Suprapubic skin (tissue), 3 donors: Measurements from ENCODE around the gene PRDM11.

Experiments used
- POLR2AphosphoS5 ChIP-seq, 3 donors: sonication (generic); formaldehyde crosslinking; IDR thresholded peaks; one replicate each; pipeline ENCODE4 v1.6.1; 2017; ENCODE audit warnings: antibody characterized with exemption in 3 of 3
- TF ChIP-seq, protein P1 (sequence below), 2 donors: fragments of 200-600 bp in 1 of 2; fragments of 450-650 bp in 1 of 2; sonication (generic) in 1 of 2; IDR thresholded peaks; one replicate each; pipeline ENCODE4 v1.5.1; 2016 to 2019; ENCODE audit warnings: antibody characterized with exemption in 2 of 2, mild to moderate bottlenecking in 1 of 2, moderate library complexity in 1 of 2

DNA sequence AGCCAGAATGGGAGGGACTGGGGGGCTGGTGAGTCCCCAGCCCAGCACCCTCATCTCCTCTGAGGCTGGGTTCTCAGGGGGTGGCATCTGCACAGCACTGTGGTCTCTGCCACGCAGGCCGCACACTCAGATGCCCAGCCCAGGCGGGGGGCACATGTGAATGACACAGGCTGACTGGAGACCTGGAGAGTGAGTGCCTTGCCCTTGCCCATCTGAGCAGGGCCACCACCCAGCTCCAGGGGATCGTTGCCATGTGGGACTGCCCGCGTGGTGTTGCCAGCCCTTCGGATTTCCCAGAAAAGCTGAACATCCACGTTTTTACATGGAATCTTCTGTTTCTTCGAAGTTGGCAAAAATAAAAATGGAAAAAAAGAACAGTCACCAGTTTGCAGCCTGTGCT lies 18.9 kb downstream of the PRDM11 start:
- TF ChIP-seq, protein P1, sequence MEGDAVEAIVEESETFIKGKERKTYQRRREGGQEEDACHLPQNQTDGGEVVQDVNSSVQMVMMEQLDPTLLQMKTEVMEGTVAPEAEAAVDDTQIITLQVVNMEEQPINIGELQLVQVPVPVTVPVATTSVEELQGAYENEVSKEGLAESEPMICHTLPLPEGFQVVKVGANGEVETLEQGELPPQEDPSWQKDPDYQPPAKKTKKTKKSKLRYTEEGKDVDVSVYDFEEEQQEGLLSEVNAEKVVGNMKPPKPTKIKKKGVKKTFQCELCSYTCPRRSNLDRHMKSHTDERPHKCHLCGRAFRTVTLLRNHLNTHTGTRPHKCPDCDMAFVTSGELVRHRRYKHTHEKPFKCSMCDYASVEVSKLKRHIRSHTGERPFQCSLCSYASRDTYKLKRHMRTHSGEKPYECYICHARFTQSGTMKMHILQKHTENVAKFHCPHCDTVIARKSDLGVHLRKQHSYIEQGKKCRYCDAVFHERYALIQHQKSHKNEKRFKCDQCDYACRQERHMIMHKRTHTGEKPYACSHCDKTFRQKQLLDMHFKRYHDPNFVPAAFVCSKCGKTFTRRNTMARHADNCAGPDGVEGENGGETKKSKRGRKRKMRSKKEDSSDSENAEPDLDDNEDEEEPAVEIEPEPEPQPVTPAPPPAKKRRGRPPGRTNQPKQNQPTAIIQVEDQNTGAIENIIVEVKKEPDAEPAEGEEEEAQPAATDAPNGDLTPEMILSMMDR (IDR thresholded peaks at IDR 0.05) = no peak
- TF ChIP-seq POLR2AphosphoS5 (IDR thresholded peaks at IDR 0.05) = no peak
